Esophagus muscularis mucosa (tissue), 4 donors: ENCODE measurements around the gene METTL4. TPM values are rescaled to one million over a fixed set of nuclear protein-coding genes. Genes with fewer than 3 reads are reported as not detected.

Experiments used
- DNase-seq: peaks from one replicate; pipeline ENCODE4 v3.0.0-alpha.2; 2017; ENCODE audit errors: extremely low spot score
- H3K27ac ChIP-seq, 4 donors: fragments of 200-600 bp; sonication (generic); replicated peaks in 1 of 4; 1 replicate in 3 of 4; 2 replicates in 1 of 4; pipeline ENCODE4 v1.5.1; 2016 to 2019; ENCODE audit warnings: mild to moderate bottlenecking in 1 of 4
- H3K27me3 ChIP-seq, 4 donors: fragments of 200-600 bp; sonication (generic); one replicate each; pipeline versions ENCODE4 v1.5.1 to v1.6.0; 2016 to 2019
- H3K36me3 ChIP-seq, 4 donors: fragments of 200-600 bp; sonication (generic); one replicate each; pipeline ENCODE4 v1.5.1; 2016 to 2019
- H3K4me1 ChIP-seq, 4 donors: fragments of 200-600 bp; sonication (generic); one replicate each; pipeline ENCODE4 v1.5.1; 2016 to 2019
- H3K4me3 ChIP-seq, 4 donors: fragments of 200-600 bp; sonication (generic); 1 replicate in 2 of 4; 2 replicates in 2 of 4; pipeline ENCODE4 v1.5.1; 2016 to 2019; ENCODE audit warnings: mild to moderate bottlenecking in 4 of 4, moderate library complexity in 1 of 4
- H3K9me3 ChIP-seq, 4 donors: fragments of 200-600 bp; sonication (generic); 1 replicate in 3 of 4; 2 replicates in 1 of 4; pipeline ENCODE4 v1.5.1; 2016 to 2019
- CTCF ChIP-seq, 3 experiments: fragments of 200-600 bp in 2 of 3; fragments of 450-650 bp in 1 of 3; sonication (generic) in 2 of 3; IDR thresholded peaks; one replicate each; pipeline ENCODE4 v1.5.1; 2017 to 2019; ENCODE audit warnings: antibody characterized with exemption in 3 of 3, mild to moderate bottlenecking in 2 of 3, moderate library complexity in 1 of 3
- EP300 ChIP-seq: sonication (generic); formaldehyde crosslinking; IDR thresholded peaks from one replicate; pipeline ENCODE4 v1.6.1; 2017; ENCODE audit warnings: antibody characterized with exemption
- POLR2A ChIP-seq: fragments of 450-650 bp; IDR thresholded peaks from one replicate; pipeline ENCODE4 v1.6.1; 2017; ENCODE audit warnings: antibody characterized with exemption, moderate library complexity, mild to moderate bottlenecking, low read depth
- POLR2AphosphoS5 ChIP-seq, 2 donors: sonication (generic); formaldehyde crosslinking; IDR thresholded peaks; one replicate each; pipeline ENCODE4 v1.6.1; 2017; ENCODE audit warnings: antibody characterized with exemption in 2 of 2
- WGBS: methylation state at CpG from one replicate; pipeline ENCODE4 v1.1.5; 2018; 5-methylcytosine and 5-hydroxymethylcytosine counted together
- intact Hi-C: fragments of 100-400 bp; cut with DNase I; formaldehyde crosslinking; loops from one replicate; pipeline ENCODE4 v1.15.1; 2023
- small RNA-seq, 3 donors: library from RNA; depleted of rRNA; stranded (forward); fragments of <200 nt; gene quantifications; one replicate each; pipeline ENCODE3, GENCODE V24; 2016
- total RNA-seq, 4 donors: library from RNA; depleted of rRNA; stranded (reverse); fragments of >200 nt; gene quantifications; one replicate each; pipeline versions ENCODE4 v1.1.0 to v1.2.1, GENCODE V29; 2016

METTL4 gene
- total RNA-seq, 4 donors from 2014 or later: 4.3 to 8.3 (median 5.7) TPM

- no peak for TF ChIP-seq POLR2A
- TF ChIP-seq POLR2AphosphoS5 (IDR thresholded peaks at IDR 0.05): no peak
- no peak for TF ChIP-seq CTCF (IDR thresholded peaks at IDR 0.05)
- TF ChIP-seq EP300: no peak
- 90% methylated on average over 2 of the region's 3 CpGs for WGBS
- no peaks in the 10 kb centered on the region for H3K9me3 ChIP-seq
- intact Hi-C loops: no loop called here
- no peak overlapping the region for H3K4me3 ChIP-seq
- H3K27me3 ChIP-seq: no peaks in the 10 kb centered on the region
- no peaks in the 10 kb centered on the region for H3K4me1 ChIP-seq
- DNase-seq: no peak
- no peak overlapping the region for H3K27ac ChIP-seq
- no peaks in the 10 kb centered on the region for H3K36me3 ChIP-seq
Measured at GRCh38 chr18:2497797-2498196, 73.5 kb downstream of the METTL4 start.

- H3K4me3 ChIP-seq: no peak overlapping the region
- no peak for DNase-seq
- H3K9me3 ChIP-seq: no peaks in the 10 kb centered on the region
- H3K27me3 ChIP-seq: no peaks in the 10 kb centered on the region
- intact Hi-C loops: no loop called here
- H3K4me1 ChIP-seq: no peaks in the 10 kb centered on the region
- TF ChIP-seq POLR2A (no peak), EP300 (no peak), POLR2AphosphoS5 (IDR thresholded peaks at IDR 0.05) (no peak), CTCF (IDR thresholded peaks at IDR 0.05) (no peak)
- 92% methylated on average over 1 of the region's 1 CpG for WGBS
- no peak overlapping the region for H3K27ac ChIP-seq
- H3K36me3 ChIP-seq: no peaks in the 10 kb centered on the region
Measured at GRCh38 chr18:2495381-2495780, 75.9 kb downstream of the METTL4 start.

GRCh38 chr18:2494921-2495320, 76.4 kb downstream of the METTL4 start:
- H3K27ac ChIP-seq: no peak overlapping the region
- H3K27me3 ChIP-seq: no peaks in the 10 kb centered on the region
- WGBS: 55% methylated on average over 4 of the region's 4 CpGs
- H3K36me3 ChIP-seq: no peaks in the 10 kb centered on the region
- DNase-seq: no peak
- intact Hi-C loops: no loop called here
- no peak for TF ChIP-seq POLR2AphosphoS5 (IDR thresholded peaks at IDR 0.05)
- TF ChIP-seq CTCF (IDR thresholded peaks at IDR 0.05): no peak
- no peak for TF ChIP-seq EP300
- no peak for TF ChIP-seq POLR2A
- no peaks in the 10 kb centered on the region for H3K4me1 ChIP-seq
- H3K4me3 ChIP-seq: no peak overlapping the region
- H3K9me3 ChIP-seq: no peaks in the 10 kb centered on the region

Small RNA genes lying within 50 kb of the gene (small RNA-seq; reads per million reads assigned to genes)
- gene RF00019 (0 reads per million in 3 donors), gene RF01233 (0 reads per million in 3 donors)

Other genes with a start within 250 kb of the METTL4 start
- under 1 TPM in 3 of 4 donors, not detected in 1; 0.17 to 0.57 (median 0.42) TPM for gene NDC80, start 52 bp upstream of the METTL4 start, total RNA-seq
- 10 to 100 TPM; 47.9 to 62.3 (median 58.2) TPM for gene SMCHD1, start 84.2 kb upstream of the METTL4 start, total RNA-seq